ENCODE data around the gene KBTBD8.

- TF ChIP-seq CTCF (IDR thresholded peaks at IDR 0.05; ENCODE audit: borderline replicate concordance, extremely low read depth, low read length, poor library complexity, severe bottlenecking), result no peak
- no peak for TF ChIP-seq EZH2 (IDR thresholded peaks at IDR 0.05; ENCODE audit: borderline replicate concordance, low read depth, low read length, severe bottlenecking)
Observed at GRCh38 chr3:66949898-66950297, 48.2 kb upstream of the KBTBD8 start.
